HG02763 (cell line): ENCODE data around the gene GAL3ST2.
A peak's percentile ranks its signal among the peaks of the same experiment; 100 is the strongest.

Experiments used
- ATAC-seq: cut with Tn5 transposase; IDR thresholded peaks from one replicate; pipeline ENCODE4 v1.9.1; 2021; ENCODE audit warnings: mild to moderate bottlenecking, moderate library complexity; ENCODE audit not compliant: unreplicated experiment

GAL3ST2 gene

GRCh38 chr2:241842620-241843211, 66.1 kb downstream of the GAL3ST2 start:
- ATAC-seq: no peak

GRCh38 chr2:241843321-241844065, 66.9 kb downstream of the GAL3ST2 start:
- peak; percentile 8 for ATAC-seq

GRCh38 chr2:241844066-241844728, 67.6 kb downstream of the GAL3ST2 start:
- ATAC-seq: peak; percentile 66

GRCh38 chr2:241844831-241845578, 68.4 kb downstream of the GAL3ST2 start:
- no peak for ATAC-seq

- no peak for ATAC-seq
These were observed 69.8 kb downstream of the GAL3ST2 start for GRCh38 chr2:241846406-241846805.

- ATAC-seq: no peak
These were observed 72.4 kb downstream of the GAL3ST2 start for GRCh38 chr2:241848761-241849615.

GRCh38 chr2:241849616-241850543, 73.3 kb downstream of the GAL3ST2 start:
- no peak for ATAC-seq

- ATAC-seq: no peak
These were observed 74.1 kb downstream of the GAL3ST2 start for GRCh38 chr2:241850544-241851324.

- ATAC-seq: no peak
These were observed 74.9 kb downstream of the GAL3ST2 start for GRCh38 chr2:241851325-241852115.

- no peak for ATAC-seq
These were observed 75.7 kb downstream of the GAL3ST2 start for GRCh38 chr2:241852116-241852980.

GRCh38 chr2:241852981-241853631, 76.5 kb downstream of the GAL3ST2 start:
- no peak for ATAC-seq
